HG02798 (cell line): ENCODE measurements around the gene ATP2B2.

ENCODE experiments used
- ATAC-seq: cut with Tn5 transposase; IDR thresholded peaks from one replicate; pipeline ENCODE4 v1.9.1; 2021; ENCODE audit warnings: mild to moderate bottlenecking; ENCODE audit not compliant: unreplicated experiment, poor library complexity

The ATP2B2 gene

DNA sequence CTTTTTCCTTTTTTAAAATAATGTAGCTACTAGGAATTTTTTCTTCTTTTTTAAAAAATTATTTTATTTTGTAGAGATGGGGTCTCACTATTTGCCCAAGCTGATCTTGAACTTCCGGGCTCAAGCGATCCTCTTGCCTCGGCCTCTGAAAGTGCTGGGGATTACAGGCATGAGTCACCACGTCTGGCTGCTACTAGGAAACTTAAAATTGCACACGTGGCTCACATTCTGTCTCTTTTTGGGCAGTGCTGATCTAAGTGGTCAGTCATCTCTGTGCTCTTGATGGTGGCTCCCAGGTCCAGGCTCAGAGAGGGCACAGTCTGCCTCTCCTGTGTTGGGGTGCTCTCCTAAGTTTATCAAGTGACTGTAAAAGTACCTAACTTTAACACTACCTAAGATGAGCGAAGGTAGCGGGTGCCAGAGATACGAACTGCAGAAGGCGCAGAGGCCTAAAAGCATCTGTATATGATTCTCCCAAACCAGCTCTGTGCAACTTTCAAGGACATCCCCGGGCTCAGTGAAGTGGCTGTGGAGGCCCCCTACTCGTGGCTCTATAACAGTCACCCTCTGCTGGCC lies 131.6 kb downstream of the ATP2B2 start:
- ATAC-seq = no peak

DNA sequence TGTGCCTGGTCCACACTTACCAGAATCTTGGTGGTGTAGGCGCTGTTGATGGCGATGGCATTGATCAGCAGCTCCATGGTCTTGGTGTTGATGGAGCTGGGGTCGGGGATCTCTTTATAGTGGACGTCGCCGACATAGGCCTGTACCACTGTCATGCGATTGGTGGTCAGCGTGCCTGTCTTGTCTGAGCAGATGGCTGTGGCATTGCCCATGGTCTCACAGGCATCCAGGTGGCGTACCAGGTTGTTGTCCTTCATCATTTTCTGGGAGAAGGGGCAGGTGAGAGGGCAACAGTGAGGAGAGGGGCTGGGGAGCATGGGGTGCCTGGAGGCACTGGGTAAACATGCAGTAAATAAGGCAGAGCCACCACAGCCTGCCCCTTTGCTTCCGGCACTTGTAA lies 133.6 kb downstream of the ATP2B2 start:
- ATAC-seq = no peak

DNA sequence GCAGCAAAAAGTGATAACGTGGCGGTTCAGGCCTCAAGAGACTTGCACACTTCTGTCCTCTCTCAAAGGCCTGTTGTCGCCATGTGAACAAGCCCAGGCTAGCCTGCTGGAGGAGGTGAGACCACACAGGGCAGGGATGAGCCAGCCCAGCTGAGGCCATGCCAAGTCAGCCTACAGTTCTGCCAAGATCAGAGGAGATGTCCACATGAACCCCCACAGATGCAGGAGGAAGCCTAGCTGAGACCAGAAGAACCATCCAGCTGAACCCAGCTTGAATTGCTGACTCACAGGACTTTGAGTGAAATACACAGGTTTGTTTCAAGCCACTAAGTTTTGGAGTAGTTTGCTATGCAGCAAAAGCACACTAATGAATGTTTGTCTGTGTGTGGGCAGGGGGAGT lies 134.2 kb downstream of the ATP2B2 start:
- ATAC-seq = no peak

DNA sequence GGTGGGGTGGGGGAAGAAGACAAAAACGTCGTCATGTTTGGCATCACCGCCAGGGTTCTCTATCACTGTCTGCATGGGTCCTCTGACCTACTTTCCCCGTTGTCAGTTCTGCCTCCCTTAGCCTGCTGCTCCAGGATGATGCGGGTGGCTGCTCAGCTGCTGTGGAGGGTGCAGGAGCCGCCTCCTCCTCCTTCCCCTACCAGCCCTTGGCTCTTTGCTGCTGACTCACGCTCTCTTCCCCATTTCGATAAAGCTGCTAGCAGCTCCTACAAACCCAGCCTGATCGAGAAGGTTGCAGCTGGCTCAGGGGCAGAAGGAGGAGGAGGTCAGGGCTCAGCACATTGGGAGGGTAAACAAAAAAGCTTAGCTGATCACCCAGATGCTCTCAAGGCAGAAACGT lies 135.0 kb downstream of the ATP2B2 start:
- no peak for ATAC-seq

DNA sequence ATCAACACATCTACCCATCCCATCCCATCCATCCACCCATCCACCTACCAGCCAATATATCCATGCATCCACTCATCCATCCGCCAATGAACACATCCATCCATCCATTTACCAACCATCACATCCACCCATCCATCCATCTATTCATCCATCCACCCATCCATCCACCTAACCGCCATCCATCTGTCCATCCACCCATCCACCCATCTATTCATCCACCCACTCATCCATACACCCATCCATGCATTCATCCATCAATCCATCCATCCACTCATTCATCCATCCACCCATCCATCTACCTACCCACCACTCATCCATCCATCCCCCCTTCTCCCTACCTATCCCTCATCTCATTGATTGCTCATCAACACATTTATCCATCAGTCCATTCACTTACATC lies 136.9 kb downstream of the ATP2B2 start:
- ATAC-seq = no peak

DNA sequence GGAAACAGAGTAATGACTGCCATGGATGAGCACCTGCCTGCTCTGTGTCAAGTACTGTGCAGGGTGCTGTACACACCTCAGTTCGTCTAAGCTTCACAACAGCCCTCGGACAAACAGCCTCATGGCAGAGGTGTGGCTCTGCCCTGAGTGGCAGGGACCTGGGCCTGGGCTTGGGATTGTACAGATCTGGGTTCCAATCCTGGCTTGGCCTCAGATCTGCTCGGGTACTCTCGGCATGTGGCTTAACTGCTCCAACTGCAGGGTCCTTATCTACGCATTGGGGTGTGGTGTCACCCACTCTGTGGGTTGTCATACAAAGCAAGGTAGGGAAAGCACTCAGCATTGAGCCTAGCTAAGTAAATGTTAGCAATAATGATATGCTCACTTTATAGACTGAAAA lies 137.9 kb downstream of the ATP2B2 start:
- no peak for ATAC-seq

DNA sequence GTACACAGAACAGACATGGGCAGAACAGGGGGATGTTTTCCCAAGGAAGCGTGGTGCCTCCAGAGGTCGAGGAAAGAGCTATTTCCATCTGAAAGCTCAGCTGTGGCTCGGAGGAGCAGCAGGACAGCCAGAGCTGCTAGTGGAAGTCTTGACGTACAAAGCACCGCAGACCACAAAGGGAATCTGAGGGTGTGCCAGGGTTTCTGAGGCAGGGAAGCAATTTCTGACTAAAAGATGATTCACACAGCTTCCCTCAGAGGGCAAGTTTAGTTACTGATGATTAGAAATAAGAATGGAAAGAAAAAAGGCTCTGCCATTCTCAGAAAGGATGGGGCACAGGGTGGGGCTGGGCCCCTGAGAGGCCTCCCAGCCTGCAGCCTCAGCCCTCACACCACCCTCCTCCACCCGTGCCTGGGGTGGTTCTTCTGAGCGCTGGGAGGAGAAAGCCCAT lies 138.7 kb downstream of the ATP2B2 start:
- ATAC-seq = no peak

DNA sequence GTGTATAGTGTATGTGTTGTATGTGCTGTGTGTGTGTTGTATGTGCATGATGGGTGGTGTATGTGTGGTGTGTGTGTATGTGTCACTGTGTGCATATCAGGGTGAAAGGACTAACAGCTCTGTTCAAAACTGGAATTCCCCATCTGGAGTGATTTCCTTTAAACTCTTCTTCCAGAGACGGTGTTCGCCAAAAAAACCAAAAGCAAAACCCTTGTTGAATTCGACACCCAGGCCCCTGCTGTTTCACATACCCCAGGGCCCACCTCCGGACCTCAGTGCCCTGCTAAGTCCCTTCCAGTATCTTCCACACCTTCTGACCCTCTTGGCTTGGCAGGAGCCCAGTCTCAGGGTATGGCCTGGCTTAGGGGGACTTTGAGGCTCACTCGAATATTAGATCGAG lies 139.6 kb downstream of the ATP2B2 start:
- ATAC-seq = no peak

DNA sequence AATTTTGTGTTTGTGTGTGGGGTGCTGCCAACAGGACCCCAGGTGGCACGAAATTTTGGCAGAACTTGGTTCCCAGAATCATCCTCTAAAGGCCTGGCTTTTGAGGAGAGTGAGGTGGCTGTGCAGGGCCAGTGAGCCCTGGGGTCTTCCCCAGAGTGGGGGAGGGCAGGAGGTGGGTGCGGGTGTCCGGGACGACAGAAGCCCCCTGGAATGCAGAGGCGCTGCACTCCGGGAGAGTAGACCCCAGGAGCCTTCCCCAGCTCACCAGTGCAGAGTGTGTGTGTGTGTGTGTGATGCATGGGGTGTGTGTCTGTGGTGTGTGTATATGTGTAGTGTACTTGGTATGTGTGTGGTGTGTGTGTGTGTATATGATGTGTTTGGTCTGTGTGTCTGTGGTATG lies 140.1 kb downstream of the ATP2B2 start:
- no peak for ATAC-seq

DNA sequence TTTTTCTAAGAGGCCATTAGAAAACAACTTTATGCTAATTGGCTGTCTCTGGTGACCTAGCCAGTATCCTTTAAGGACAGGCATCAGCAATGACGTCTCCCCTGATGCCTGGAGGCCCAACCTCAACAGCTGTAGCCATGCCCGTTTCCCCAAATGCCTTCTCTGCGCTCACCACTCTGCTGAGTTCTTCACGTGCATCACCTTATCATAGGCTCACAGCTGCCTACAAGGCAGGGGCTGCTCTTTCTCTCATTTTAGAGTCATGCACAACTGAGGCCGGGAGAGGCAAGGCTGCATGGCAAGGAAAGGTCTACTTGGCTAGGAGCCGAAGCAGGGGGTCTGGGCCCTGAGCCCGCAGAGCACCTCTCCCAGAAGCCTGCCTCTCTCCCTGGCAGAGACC lies 140.6 kb downstream of the ATP2B2 start:
- ATAC-seq = no peak

DNA sequence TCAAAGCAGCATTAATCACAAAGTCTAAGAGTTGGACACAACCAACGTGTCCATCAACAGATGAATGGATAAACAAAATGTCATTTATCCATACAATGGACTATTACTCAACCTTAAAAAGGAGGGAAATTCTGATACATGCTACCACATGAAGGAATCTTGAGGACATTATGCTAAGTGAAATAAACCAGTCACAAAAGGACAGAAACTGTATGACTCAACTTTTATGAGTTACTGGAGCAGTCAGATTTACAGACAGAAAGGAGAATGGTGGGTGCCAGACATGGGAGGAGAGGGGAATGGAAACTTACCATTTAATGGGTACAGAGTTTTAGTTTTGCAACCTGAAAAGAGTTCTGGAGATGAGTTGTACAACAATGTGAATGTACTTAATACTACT lies 141.5 kb downstream of the ATP2B2 start:
- no peak for ATAC-seq

DNA sequence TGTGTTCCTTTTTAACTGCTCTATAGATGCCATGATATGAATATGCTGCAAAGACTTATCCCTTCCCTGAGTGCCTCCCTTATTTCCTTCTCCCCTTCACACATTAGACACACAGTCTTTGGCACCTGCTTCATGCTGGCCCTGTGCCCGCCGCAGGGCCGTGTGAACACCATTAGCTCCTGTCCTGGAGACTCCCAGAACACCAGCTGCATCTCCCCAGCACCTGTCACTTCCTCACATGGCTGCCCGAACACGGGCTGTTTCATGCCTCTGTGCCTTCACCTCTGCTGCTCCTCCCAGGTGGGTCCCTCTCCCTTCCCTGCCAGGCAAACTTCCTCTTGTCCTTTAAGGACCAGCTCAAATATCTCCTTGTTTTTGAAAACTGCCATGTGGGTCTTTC lies 144.0 kb downstream of the ATP2B2 start:
- no peak for ATAC-seq

DNA sequence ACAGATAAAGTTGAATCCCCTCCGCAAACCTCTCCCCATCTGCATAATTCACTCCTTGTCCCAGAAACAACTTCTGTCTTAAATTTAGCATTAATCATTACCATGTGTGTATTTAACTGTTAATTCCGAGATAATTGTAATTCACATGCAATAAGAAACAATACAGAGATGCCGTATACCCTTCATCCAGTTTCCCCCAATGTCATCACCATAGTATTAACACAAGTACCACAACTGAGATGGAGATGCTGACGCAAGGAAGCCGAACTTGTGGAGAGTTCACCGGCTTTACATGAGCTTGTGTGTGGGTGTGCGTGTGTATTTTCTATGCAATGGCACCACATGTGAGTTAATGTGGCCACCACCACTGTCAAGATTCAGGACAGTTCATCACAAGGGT lies 144.9 kb downstream of the ATP2B2 start:
- no peak for ATAC-seq

DNA sequence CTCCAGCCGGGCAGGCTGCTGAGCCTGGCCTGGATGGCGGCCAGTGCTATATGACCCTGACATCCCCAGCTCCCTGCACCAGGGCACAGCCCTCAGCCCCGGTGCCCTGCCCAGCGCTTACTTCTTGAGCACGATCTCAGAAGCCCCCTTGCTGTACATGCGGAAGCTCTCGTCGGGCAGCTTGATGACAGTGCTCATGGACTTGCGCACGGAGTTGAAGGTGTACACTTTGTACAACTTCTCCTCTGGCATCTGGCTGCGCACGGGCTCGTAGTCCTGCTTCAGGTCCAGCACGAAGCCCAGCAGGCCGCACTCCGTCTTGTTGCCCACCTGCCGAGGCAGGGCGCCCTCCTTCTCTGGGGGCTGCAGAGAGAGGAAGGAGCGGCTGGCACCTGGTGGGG lies 145.6 kb downstream of the ATP2B2 start:
- no peak for ATAC-seq

DNA sequence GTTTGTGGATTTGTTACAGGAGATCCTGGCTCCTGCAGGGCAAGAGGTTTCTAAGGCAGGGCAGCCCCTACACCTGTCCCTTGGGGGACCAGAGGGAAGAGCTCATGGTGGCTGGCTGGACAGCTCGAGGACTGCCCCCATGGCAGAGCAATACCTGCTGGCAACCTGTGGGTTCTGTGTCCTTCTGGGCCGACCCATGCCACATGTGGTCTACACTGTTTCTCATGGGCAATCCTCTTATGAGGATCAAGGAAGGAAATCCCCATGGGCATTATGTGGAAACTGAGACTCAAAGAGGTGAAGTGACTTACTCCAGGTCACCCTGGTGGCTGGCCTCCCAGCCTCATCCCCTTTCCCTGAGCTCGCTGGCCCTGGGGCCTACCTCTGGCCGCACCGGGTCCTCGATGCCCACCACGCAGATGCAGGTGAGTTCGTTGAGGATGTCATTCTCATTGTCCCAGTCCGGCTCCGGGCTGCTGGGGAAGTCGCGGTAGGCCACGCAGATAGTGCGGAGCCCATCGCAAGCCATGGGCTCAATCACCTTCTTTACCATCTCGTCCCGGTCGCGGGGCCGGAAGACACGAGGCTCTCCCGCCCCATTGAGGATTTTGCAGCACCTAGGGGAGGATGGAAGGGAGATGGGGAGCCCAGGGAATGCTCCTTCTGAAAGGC lies 146.9 kb downstream of the ATP2B2 start:
- ATAC-seq = no peak

DNA sequence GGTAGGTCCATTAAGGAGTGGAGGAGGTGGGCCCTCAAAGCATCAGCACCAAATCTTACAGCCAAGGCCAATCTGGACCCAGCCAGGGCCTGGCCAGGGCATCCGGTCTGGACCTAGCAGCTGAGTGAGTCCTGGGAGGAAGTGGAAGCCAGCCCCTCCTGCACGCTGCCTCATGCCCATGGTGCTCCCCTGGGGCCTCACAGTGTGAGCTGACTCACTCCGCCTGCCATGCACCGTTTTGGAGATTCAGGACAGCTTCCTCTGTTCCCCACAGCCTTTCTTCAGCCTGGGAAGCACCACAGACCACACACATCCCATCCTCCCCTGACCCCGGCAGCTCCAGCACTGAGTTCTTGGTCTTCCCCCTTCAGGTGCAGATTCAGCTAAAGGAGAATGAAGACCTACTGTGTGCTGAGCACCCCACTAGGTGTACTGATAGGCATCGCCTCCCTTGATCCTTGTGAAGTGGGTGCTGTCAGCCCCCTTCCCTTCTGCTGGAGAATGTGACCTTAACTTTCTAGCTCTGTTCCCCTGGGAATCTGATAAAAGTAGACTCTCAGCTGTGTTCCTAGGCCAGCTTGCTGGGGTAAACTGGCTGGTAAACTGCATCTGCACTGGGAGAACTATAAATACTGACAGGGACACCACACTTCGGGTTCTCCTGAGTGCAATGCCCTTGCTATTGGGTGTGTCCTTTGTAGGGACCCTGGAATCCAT lies 147.6 kb downstream of the ATP2B2 start:
- no peak for ATAC-seq

DNA sequence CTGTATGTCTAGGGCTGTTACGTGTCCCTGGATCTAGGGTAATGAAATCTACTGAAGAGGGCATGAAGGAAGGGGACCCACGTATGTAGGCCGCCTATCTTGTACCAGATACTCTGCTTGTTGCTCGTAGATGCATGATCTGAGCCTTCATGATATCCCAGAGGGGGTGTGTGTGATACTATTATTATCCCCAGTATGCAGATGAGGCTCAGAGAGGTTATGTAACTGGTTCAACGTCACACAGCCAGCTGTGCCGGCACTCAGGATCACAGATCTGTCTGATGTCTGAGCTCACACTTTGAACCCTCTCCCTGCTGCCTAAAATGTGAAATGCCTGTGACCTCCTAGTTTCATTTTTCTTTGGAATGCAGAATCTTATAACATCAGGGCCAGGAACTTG lies 148.3 kb downstream of the ATP2B2 start:
- ATAC-seq = no peak

DNA sequence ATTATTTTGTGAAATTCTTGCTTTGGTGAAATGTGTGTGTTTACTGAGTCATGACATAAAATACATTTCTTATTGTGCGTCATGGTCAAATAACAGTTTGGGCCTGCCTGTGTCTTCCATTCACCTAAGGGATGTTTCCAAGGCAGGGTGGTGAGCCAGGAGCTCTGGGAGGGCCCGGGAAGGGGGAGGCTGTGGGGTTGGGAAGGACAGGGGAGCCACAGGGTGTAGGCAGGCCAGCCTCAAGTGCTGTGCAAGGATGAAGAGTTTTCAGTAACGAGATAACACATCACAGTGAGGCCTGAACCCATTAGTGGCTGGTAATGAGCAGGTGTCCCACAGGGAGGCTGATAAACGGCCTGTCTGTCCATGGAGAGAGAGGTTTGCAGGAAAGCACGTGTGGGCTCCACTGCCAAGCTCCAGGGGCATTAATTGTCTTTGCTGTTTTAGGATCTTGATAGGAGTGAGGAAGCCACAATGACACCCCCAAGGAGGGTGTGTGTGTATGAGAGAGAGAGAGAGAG lies 148.9 kb downstream of the ATP2B2 start:
- ATAC-seq = no peak

DNA sequence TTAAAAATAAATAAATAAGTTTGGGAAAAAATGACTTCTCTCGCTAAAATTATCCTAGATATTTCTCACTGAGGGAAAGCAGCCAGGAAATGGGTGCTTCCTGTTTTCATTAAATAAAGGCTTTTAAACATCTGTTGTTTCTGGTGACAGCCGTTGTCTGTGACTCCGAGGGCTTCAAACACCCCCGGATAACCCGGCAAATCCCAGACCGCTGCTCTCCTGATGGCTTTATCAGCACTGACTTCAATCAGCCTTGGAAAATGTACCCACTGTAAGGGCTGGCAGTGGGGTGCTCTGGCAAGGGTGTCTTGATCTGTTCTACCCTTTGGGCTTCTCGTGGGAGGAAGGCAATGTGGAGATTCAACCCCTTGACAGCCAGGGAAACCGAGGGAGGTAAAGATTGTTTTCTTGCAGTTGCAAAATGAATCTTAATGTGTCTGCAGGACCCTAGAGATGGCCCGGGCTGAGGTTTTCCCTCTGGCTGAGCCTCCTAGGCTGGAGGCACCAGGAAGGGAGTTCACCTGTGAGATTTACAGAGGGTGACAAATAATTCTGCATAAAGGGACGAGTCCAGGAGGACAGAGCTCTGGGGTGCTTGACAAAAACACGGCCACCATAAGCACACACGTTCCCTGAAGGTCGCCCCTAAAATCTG lies 150.9 kb downstream of the ATP2B2 start:
- no peak for ATAC-seq

DNA sequence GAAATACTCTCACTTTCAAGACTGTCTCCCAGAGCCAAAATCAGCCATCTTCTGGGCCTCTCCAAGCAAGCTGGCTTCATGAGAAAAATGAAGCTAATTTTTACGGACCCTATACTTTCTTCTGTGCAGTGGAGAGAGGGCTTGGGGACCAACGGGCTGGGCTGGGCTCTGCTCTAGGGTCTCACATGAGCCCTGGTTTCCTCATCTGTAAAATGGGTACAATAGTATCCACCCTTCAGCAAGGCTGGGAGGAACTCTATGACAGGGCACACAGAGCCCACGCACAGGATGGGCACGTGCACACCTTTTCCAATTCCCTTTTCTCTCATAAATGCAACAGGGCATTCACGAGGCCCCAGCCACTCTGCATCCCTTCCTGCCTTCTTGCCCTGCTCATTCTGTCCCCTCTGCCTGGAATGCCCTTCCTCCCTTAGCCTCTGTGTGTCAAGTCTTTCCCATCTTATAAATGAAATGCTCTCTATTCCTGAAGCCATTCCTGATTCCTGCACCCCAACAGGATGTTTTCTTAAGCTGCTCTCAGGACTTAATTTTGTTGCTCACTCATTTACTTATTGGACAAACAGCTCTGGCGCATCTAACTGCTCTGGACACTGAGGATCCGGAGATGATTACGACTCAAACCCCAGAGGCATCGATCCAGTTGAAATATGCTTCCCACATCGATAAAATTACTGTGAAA lies 151.6 kb downstream of the ATP2B2 start:
- no peak for ATAC-seq

DNA sequence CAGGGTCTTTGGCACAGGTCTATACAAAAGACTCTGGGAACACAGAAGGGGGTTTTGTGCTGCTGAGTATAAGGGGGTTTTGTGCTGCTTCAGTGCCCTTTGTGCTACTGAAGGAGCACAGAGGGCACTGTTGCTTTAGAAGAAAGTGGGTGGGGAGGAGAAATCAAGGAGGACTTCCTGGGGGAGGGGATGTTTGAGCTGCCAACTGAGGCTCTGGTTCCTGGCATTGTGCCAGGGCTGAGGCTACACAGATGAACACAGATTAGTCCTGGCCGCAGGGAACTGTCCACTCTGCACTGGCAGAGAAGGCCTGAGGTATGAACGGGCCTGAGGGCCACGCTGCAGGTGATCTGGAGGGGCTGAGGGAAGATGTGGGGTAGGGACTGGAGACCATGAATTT lies 152.2 kb downstream of the ATP2B2 start:
- no peak for ATAC-seq
